ENCODE results near the gene ITPR1. TPM values are rescaled to one million over a fixed set of nuclear protein-coding genes. Genes with fewer than 3 reads are reported as not detected.
A peak's percentile ranks its signal among the peaks of the same experiment; 100 is the strongest.

Gene ITPR1
- total RNA-seq, 2 donors from 2014 or later = 254 to 283 TPM

GRCh38 chr3:4719046-4719501, 225.9 kb downstream of the ITPR1 start:
- no peak for ATAC-seq (ENCODE audit: insufficient number of reproducible peaks, low FRiP score, low read depth)
- DNase-seq (ENCODE audit: low spot score) = no peak
- Histone ChIP-seq H3K4me1 (ENCODE audit: control insufficient read depth in 1 of 2, low read depth in 2 of 2) (peaks cover 11 to 46% of the 10 kb centered on the region in 2 donors), H3K27ac (peak overlapping the region; percentile 10 to 28), H3K4me3 (no peak overlapping the region), H3K27me3 (replicated peaks; ENCODE audit: insufficient read depth) (no peaks in the 10 kb centered on the region), H3K36me3 (peaks cover 3% of the 10 kb centered on the region), H3K9me3 (no peaks in the 10 kb centered on the region)
- no peak for TF ChIP-seq CTCF (IDR thresholded peaks at IDR 0.05)

- H3K36me3 ChIP-seq = peaks cover 5% of the 10 kb centered on the region
- H3K4me3 ChIP-seq = no peak overlapping the region
- ATAC-seq (ENCODE audit: insufficient number of reproducible peaks, low FRiP score, low read depth) (peak; percentile 79), DNase-seq (ENCODE audit: low spot score) (no peak)
- H3K4me1 ChIP-seq (ENCODE audit: control insufficient read depth in 1 of 2, low read depth in 2 of 2) = peaks cover 11 to 50% of the 10 kb centered on the region in 2 donors
- H3K9me3 ChIP-seq = no peaks in the 10 kb centered on the region
- H3K27me3 ChIP-seq (replicated peaks; ENCODE audit: insufficient read depth) = no peaks in the 10 kb centered on the region
- TF ChIP-seq CTCF (IDR thresholded peaks at IDR 0.05) = peak; percentile 23
- H3K27ac ChIP-seq = peak overlapping the region; percentile 35 to 38
Measured at GRCh38 chr3:4720316-4721075, 227.3 kb downstream of the ITPR1 start.

- TF ChIP-seq CTCF (IDR thresholded peaks at IDR 0.05) = no peak
- Histone ChIP-seq H3K36me3 (peaks cover 6% of the 10 kb centered on the region), H3K27ac (peak overlapping the region; percentile 47 to 49), H3K4me1 (ENCODE audit: control insufficient read depth in 1 of 2, low read depth in 2 of 2) (peaks cover 11 to 50% of the 10 kb centered on the region in 2 donors), H3K9me3 (no peaks in the 10 kb centered on the region), H3K4me3 (no peak overlapping the region), H3K27me3 (replicated peaks; ENCODE audit: insufficient read depth) (no peaks in the 10 kb centered on the region)
- DNase-seq (ENCODE audit: low spot score) (no peak), ATAC-seq (ENCODE audit: insufficient number of reproducible peaks, low FRiP score, low read depth) (no peak)
Measured at GRCh38 chr3:4721511-4721911, 228.4 kb downstream of the ITPR1 start.

- no peaks in the 10 kb centered on the region for H3K27me3 ChIP-seq (replicated peaks; ENCODE audit: insufficient read depth)
- peaks cover 11 to 50% of the 10 kb centered on the region in 2 donors for H3K4me1 ChIP-seq (ENCODE audit: control insufficient read depth in 1 of 2, low read depth in 2 of 2)
- peaks cover 6% of the 10 kb centered on the region for H3K36me3 ChIP-seq
- H3K4me3 ChIP-seq = no peak overlapping the region
- TF ChIP-seq CTCF (IDR thresholded peaks at IDR 0.05) = no peak
- DNase-seq (ENCODE audit: low spot score) (no peak), ATAC-seq (ENCODE audit: insufficient number of reproducible peaks, low FRiP score, low read depth) (no peak)
- peak overlapping the region; percentile 47 to 49 for H3K27ac ChIP-seq
- no peaks in the 10 kb centered on the region for H3K9me3 ChIP-seq
Measured at GRCh38 chr3:4722103-4722502, 229.0 kb downstream of the ITPR1 start.

- DNase-seq (ENCODE audit: low spot score) (no peak), ATAC-seq (ENCODE audit: insufficient number of reproducible peaks, low FRiP score, low read depth) (no peak)
- no peaks in the 10 kb centered on the region for H3K9me3 ChIP-seq
- TF ChIP-seq CTCF (IDR thresholded peaks at IDR 0.05) = no peak
- no peak overlapping the region for H3K27ac ChIP-seq
- peaks cover 8 to 33% of the 10 kb centered on the region in 2 donors for H3K4me1 ChIP-seq (ENCODE audit: control insufficient read depth in 1 of 2, low read depth in 2 of 2)
- H3K4me3 ChIP-seq = no peak overlapping the region
- peaks cover 6% of the 10 kb centered on the region for H3K36me3 ChIP-seq
- no peaks in the 10 kb centered on the region for H3K27me3 ChIP-seq (replicated peaks; ENCODE audit: insufficient read depth)
Measured at GRCh38 chr3:4724051-4724629, 231.0 kb downstream of the ITPR1 start.

All from thoracic aorta (tissue), 2 donors.